Breast epithelium (tissue), 4 donors: ENCODE results near the gene KLHL3. TPM values are rescaled to one million over a fixed set of nuclear protein-coding genes. Genes with fewer than 3 reads are reported as not detected.

Source experiments
- DNase-seq, 2 donors: peaks; one replicate each; pipeline ENCODE4 v3.0.0-alpha.2; 2019; ENCODE audit warnings: low spot score in 2 of 2
- H3K27ac ChIP-seq, 2 donors: fragments of 200-600 bp; sonication (generic) in 1 of 2; one replicate each; pipeline ENCODE4 v1.5.1; 2016 to 2019; ENCODE audit warnings: mild to moderate bottlenecking in 1 of 2
- H3K27me3 ChIP-seq, 2 donors: fragments of 200-600 bp; sonication (generic) in 1 of 2; one replicate each; pipeline versions ENCODE4 v1.5.1 to v1.6.0; 2017 to 2019; ENCODE audit warnings: control low read depth in 1 of 2, mild to moderate bottlenecking in 1 of 2
- H3K36me3 ChIP-seq: fragments of 200-600 bp; one replicate; pipeline ENCODE4 v1.5.1; 2019
- H3K4me1 ChIP-seq, 2 donors: fragments of 200-600 bp; sonication (generic); one replicate each; pipeline ENCODE4 v1.5.1; 2016 to 2019; ENCODE audit warnings: control low read depth in 1 of 2
- H3K4me3 ChIP-seq, 3 donors: fragments of 200-600 bp; sonication (generic); 1 replicate in 2 of 3; 2 replicates in 1 of 3; pipeline ENCODE4 v1.5.1; 2016 to 2019; ENCODE audit warnings: mild to moderate bottlenecking in 3 of 3, moderate library complexity in 2 of 3
- H3K9me3 ChIP-seq, 2 donors: fragments of 200-600 bp; sonication (generic) in 1 of 2; one replicate each; pipeline ENCODE4 v1.5.1; 2016 to 2019; ENCODE audit warnings: control low read depth in 1 of 2
- CTCF ChIP-seq, 3 donors: fragments of 450-650 bp; IDR thresholded peaks; one replicate each; pipeline ENCODE4 v1.5.1; 2016 to 2017; ENCODE audit warnings: antibody characterized with exemption in 3 of 3, mild to moderate bottlenecking in 3 of 3, moderate library complexity in 3 of 3
- POLR2A ChIP-seq: fragments of 450-650 bp; IDR thresholded peaks from one replicate; pipeline ENCODE4 v1.6.1; 2016; ENCODE audit warnings: antibody characterized with exemption, mild to moderate bottlenecking, moderate library complexity
- POLR2AphosphoS5 ChIP-seq, 3 donors: sonication (generic); formaldehyde crosslinking; IDR thresholded peaks; one replicate each; pipeline ENCODE4 v1.6.1; 2017; ENCODE audit warnings: antibody characterized with exemption in 3 of 3
- intact Hi-C: fragments of 100-400 bp; cut with DNase I; formaldehyde crosslinking; loops from one replicate; pipeline ENCODE4 v1.15.1; 2023; ENCODE audit warnings: low total_unique reads
- total RNA-seq, 3 donors: library from RNA; depleted of rRNA; stranded (reverse); fragments of >200 nt; gene quantifications; one replicate each; pipeline ENCODE4 v1.1.0, GENCODE V29; 2016

Gene KLHL3
- total RNA-seq, 3 donors from 2014 or later: 4.5 to 11.7 (median 4.9) TPM

DNA sequence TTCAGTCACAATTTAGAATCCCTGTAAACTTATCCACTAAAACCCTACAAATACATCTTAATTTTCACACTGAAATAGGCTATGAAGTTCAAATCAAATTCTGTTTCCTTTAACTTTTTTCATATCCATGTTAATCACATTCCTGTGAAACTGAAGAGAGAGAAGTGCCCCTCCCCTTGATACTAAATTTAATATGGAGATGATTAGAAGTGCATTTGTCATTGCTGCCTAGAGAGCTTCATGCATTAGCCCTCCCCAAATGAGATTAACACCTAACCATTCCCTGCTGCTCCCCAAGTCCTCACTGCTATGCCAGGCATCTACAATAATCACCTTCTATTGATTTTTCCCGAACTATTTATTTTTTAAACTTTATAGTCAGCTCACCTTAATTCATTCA, 151.6 kb downstream of the KLHL3 start:
- no peaks in the 10 kb centered on the region for H3K9me3 ChIP-seq
- H3K4me1 ChIP-seq: no peaks in the 10 kb centered on the region
- intact Hi-C loops: no loop called here
- TF ChIP-seq CTCF (IDR thresholded peaks at IDR 0.05): no peak
- TF ChIP-seq POLR2A: no peak
- TF ChIP-seq POLR2AphosphoS5 (IDR thresholded peaks at IDR 0.05): no peak
- no peak overlapping the region for H3K27ac ChIP-seq
- no peaks in the 10 kb centered on the region for H3K27me3 ChIP-seq
- H3K36me3 ChIP-seq: no peaks in the 10 kb centered on the region
- no peak for DNase-seq
- no peak overlapping the region for H3K4me3 ChIP-seq

- no peak overlapping the region for H3K4me3 ChIP-seq
- no peaks in the 10 kb centered on the region for H3K36me3 ChIP-seq
- no peak overlapping the region for H3K27ac ChIP-seq
- intact Hi-C loops: no loop called here
- H3K4me1 ChIP-seq: no peaks in the 10 kb centered on the region
- no peaks in the 10 kb centered on the region for H3K27me3 ChIP-seq
- H3K9me3 ChIP-seq: no peaks in the 10 kb centered on the region
- no peak for DNase-seq
- TF ChIP-seq POLR2AphosphoS5 (IDR thresholded peaks at IDR 0.05) (no peak), POLR2A (no peak), CTCF (IDR thresholded peaks at IDR 0.05) (no peak)
Observed at GRCh38 chr5:137583129-137583528, 152.8 kb downstream of the KLHL3 start.

DNA sequence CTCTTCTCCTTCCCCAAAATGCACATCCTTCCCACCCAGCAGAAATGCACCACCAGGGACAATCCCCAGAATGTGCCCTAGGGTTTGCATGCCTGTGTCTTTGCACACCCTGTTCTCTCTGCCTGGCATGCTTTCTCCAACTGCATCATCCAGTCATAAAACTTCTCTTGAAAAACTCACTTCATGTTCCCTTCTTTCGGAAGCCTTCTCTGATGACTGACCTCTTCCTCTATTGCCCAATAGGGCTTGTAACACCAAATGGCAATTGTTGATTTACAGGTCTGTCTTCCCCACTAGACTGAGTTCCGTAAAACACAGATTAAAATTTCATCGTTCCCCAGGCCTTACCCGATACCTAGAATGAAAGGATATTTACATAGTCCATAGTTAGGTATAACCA, 153.7 kb downstream of the KLHL3 start:
- no peaks in the 10 kb centered on the region for H3K4me1 ChIP-seq
- TF ChIP-seq CTCF (IDR thresholded peaks at IDR 0.05) (no peak), POLR2A (no peak), POLR2AphosphoS5 (IDR thresholded peaks at IDR 0.05) (no peak)
- H3K36me3 ChIP-seq: no peaks in the 10 kb centered on the region
- H3K27me3 ChIP-seq: no peaks in the 10 kb centered on the region
- H3K4me3 ChIP-seq: no peak overlapping the region
- DNase-seq: no peak
- H3K27ac ChIP-seq: no peak overlapping the region
- H3K9me3 ChIP-seq: no peaks in the 10 kb centered on the region
- intact Hi-C loops: no loop called here

- intact Hi-C loops: no loop called here
- TF ChIP-seq CTCF (IDR thresholded peaks at IDR 0.05): no peak
- Histone ChIP-seq H3K9me3 (no peaks in the 10 kb centered on the region), H3K4me1 (no peaks in the 10 kb centered on the region), H3K4me3 (no peak overlapping the region), H3K36me3 (no peaks in the 10 kb centered on the region), H3K27me3 (no peaks in the 10 kb centered on the region), H3K27ac (no peak overlapping the region)
- no peak for DNase-seq
Observed at GRCh38 chr5:137581776-137582175, 154.1 kb downstream of the KLHL3 start.

- H3K36me3 ChIP-seq: no peaks in the 10 kb centered on the region
- no peak for TF ChIP-seq POLR2A
- TF ChIP-seq POLR2AphosphoS5 (IDR thresholded peaks at IDR 0.05): no peak
- no peak for TF ChIP-seq CTCF (IDR thresholded peaks at IDR 0.05)
- intact Hi-C loops: no loop called here
- no peak for DNase-seq
- no peaks in the 10 kb centered on the region for H3K27me3 ChIP-seq
- no peak overlapping the region for H3K27ac ChIP-seq
- no peak overlapping the region for H3K4me3 ChIP-seq
- H3K9me3 ChIP-seq: no peaks in the 10 kb centered on the region
- no peaks in the 10 kb centered on the region for H3K4me1 ChIP-seq
Observed at GRCh38 chr5:137580030-137580429, 155.9 kb downstream of the KLHL3 start.
